Omental fat pad (tissue), 4 donors: Measurements from ENCODE around the gene KYNU. TPM values are rescaled to one million over a fixed set of nuclear protein-coding genes. Genes with fewer than 3 reads are reported as not detected.

Experiments used
- ATAC-seq: fragments of 150-250 bp; one replicate; pipeline ENCODE4 v1.9.1; 2016; ENCODE audit warnings: mild to moderate bottlenecking, moderate library complexity; ENCODE audit not compliant: low FRiP score
- DNase-seq: peaks from one replicate; pipeline ENCODE4 v3.0.0-alpha.2; 2019; ENCODE audit warnings: low spot score
- total RNA-seq, 4 donors: library from RNA; depleted of rRNA; stranded (reverse); fragments of >200 nt; gene quantifications; one replicate each; pipeline ENCODE4 v1.1.0, GENCODE V29; 2016
- TF ChIP-seq, protein P1 (sequence below), 3 donors: fragments of 450-650 bp; IDR thresholded peaks; one replicate each; pipeline ENCODE4 v1.5.1; 2016 to 2017; ENCODE audit warnings: antibody characterized with exemption in 3 of 3, mild to moderate bottlenecking in 3 of 3, moderate library complexity in 2 of 3

Gene KYNU
- total RNA-seq, 4 donors from 2014 or later: 3.8 to 25.3 (median 8.4) TPM

DNA sequence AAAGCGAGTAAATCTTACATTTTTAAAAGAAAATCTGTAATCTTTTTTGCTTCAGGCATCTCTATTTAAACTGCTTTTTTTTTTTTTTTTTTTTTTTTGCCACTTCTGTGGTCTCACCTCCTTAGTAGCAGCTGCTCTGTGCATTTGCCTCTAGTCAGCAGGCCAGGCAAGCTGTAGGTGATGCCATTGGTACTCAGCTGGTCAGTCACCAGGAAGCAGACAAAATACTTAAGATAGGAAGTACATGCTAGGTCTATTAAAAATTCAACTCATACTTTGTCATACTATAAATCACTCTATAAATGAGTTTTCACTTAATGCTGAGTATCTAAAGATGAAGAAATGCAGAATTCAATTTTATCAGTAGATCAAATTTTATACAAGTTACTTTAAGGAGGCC is 83.7 kb downstream of the KYNU start:
- no peak for DNase-seq
- TF ChIP-seq, protein P1, sequence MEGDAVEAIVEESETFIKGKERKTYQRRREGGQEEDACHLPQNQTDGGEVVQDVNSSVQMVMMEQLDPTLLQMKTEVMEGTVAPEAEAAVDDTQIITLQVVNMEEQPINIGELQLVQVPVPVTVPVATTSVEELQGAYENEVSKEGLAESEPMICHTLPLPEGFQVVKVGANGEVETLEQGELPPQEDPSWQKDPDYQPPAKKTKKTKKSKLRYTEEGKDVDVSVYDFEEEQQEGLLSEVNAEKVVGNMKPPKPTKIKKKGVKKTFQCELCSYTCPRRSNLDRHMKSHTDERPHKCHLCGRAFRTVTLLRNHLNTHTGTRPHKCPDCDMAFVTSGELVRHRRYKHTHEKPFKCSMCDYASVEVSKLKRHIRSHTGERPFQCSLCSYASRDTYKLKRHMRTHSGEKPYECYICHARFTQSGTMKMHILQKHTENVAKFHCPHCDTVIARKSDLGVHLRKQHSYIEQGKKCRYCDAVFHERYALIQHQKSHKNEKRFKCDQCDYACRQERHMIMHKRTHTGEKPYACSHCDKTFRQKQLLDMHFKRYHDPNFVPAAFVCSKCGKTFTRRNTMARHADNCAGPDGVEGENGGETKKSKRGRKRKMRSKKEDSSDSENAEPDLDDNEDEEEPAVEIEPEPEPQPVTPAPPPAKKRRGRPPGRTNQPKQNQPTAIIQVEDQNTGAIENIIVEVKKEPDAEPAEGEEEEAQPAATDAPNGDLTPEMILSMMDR (IDR thresholded peaks at IDR 0.05): no peak
- ATAC-seq: no peak

DNA sequence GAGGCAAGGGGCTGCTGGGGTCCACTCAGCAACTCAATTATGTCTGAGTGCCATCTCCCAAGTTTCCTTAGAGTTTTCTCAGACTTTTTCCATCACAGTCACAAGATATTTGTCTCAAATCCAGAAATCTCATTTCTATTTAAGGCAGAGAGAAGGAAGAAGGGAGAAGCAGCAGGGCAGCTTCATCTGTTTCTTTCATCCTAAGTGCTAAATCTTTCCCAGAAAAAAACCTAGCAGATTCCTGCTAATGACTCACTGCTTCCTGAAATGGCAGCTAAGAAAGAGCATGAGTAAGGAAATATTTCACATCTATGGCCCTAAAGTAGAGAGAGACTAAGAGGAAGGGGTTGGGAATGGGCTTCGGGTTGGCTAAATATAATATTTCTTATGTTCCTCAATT is 88.0 kb downstream of the KYNU start:
- no peak for ATAC-seq
- TF ChIP-seq, protein P1 (IDR thresholded peaks at IDR 0.05): no peak
- DNase-seq: no peak

DNA sequence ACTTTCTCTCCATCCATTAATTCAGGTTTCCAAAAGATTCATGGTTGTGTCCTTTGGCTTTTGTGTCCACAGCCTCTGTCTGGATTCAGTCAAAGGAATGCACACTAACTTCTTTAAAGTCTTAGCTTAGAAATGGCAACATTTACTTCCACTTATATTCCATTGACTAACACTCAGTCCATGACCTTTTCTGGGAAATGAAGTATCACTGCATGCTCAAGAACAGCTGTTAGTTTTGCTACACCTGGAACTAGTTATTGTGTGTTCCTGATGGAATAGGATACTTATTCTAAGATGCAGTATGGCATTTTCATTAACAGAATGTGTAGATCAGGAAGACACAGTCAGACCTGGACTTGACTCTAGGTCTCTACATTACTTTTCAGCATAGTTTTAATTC is 88.8 kb downstream of the KYNU start:
- DNase-seq (no peak), ATAC-seq (no peak)
- TF ChIP-seq, protein P1 (IDR thresholded peaks at IDR 0.05): no peak

DNA sequence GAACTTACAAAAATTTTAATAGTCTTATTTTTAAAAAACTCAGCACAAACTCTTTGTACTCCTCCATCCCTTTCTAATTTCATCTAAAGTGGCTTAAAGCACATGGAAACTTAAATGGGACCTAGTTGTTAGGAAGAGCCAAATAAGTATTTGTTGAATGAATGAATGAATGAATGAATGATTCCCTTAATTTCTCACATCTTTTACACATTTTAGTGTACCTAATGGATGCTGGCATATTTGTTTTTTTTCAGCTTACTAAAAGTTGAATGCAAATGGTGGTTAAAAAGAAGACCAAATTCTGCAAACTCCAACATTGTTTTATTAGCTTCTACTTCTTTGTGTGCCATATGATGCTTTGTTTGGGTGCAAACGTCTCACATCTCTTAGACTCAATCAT is 89.6 kb downstream of the KYNU start:
- no peak for DNase-seq
- ATAC-seq: no peak
- TF ChIP-seq, protein P1 (IDR thresholded peaks at IDR 0.05): no peak

DNA sequence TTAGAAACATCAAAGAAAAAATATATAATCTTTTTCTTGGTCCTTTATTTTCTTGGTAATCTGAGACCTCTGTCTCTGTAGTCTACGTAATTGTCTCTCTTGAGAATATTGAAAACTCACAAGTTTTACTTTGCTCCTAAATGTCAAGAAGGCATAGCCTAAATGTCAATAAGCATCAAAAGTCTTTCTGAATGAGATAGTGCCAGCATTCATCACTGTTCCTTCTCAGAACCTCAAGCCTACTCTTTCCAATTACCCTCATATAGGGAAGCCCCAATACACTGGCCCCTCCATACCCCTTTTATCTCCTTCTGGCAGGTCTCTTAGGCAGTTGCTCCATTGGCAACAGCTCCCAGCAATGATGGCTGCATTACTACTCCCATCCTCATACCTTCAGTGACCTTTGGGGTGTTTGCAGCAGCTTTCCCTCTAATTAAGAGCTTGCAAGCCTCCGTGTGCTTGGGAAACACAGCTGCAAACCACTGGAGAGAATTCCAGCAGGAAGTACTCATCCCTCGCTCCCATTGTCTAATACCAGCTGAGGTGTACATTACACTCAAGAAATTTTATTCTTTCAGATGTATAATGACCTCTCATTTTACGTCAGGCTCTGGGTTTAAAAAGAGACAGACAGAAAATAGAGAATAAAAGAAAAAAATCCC is 95.8 kb downstream of the KYNU start:
- ATAC-seq: no peak
- TF ChIP-seq, protein P1 (IDR thresholded peaks at IDR 0.05): no peak
- DNase-seq: no peak

DNA sequence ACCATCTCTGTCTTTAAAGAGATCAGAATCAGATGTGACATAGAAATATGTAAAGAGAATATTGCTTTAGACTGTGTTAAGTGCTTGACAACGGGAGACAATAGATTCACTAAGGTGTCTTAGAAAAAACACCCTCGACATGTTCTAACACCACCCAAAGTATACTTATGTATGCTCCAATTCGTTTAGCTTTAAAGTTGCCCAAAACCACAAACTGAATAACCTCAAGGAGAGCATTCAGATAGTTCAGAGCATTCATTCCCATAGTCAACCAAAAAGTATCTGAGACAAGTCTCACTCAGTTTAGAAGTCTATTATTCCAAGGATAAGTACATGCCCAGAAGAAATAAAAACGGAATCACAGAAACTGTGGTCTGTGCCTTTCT is 96.4 kb downstream of the KYNU start:
- no peak for ATAC-seq
- TF ChIP-seq, protein P1 (IDR thresholded peaks at IDR 0.05): no peak
- no peak for DNase-seq

DNA sequence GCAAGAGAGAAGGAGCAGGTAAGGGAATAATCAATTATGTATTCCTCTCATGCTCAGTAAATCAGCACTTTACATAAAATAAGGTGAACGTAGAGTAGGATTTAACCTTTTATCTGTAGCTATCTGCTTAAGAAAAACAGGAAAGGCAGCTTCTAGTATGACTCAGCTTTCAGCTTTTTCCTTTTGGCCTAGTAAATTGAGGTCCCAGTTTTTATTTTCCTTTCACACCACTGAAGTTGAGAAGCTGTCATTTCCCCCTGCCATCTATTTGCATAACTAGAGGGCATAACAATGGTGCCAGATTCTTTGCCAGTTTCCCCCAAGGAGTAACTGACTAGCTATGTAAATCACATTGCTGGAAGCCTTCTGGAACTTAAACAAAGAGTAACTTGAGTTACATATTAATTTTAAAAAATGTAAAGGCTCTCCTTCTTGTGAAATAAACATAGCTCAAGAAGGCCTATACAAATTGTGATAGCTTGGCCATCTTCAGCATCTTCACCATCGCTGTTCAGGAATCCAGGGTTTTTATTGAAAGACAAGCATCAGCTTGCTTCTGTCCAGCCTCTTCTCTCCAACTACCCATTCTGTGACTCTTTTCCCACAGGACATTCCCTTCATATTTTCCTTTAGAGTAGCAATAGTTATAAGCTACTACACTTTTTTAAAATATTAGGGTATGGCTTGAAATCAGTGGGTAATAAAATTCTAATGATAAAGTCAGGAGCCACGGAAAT is 97.0 kb downstream of the KYNU start:
- no peak for ATAC-seq
- no peak for DNase-seq
- TF ChIP-seq, protein P1 (IDR thresholded peaks at IDR 0.05): no peak
